ENCODE results near the gene PAGE2.
"Not testable (repeated sequence)": the region's sequence is repeated elsewhere in the genome, so short reads cannot be mapped to it uniquely, and the experiment has no call there.

PAGE2 gene

DNA sequence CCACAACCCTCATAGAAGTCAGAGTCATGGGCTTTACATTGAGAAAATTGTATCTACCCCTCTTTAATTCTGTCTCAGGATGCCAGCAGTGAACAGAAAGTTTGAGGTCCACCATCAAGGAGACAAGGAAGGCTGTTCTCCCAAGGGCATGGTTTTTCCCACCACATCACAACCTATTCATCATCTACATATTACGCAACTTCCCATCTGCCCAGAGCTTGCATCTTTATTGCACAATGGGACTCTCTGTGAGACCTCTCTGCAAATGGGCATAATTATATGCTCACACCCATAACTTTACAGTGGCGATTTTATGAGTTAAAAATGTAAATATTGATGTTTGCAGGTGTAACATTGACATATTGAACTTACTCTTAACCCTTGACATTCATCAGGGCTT lies 38.9 kb downstream of the PAGE2 start:
- DNase-seq, result no peak

DNA sequence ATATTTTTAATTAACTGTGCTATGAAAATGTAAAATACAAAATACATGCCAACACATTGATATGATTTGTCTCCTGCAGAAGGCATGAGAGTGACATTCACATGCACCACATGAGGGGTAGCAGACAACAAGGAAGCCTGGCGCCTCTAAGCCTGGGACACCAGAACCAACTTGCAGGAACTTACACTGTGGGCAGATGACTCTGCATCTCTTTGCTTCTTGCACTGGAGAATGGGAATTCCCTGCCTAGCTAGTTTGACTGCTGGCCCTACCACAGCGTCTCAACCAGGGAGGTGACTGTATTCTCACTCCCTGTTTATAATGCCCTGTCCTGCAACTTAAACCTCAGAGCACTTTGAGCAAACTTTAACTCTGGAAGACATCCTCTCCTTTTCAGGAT lies 40.5 kb downstream of the PAGE2 start:
- DNase-seq, result no peak

- no peak for DNase-seq
Measured at GRCh38 chrX:55130481-55130880, 41.7 kb downstream of the PAGE2 start.

GRCh38 chrX:55132416-55132815 lies 43.6 kb downstream of the PAGE2 start:
- no peak for DNase-seq

DNA sequence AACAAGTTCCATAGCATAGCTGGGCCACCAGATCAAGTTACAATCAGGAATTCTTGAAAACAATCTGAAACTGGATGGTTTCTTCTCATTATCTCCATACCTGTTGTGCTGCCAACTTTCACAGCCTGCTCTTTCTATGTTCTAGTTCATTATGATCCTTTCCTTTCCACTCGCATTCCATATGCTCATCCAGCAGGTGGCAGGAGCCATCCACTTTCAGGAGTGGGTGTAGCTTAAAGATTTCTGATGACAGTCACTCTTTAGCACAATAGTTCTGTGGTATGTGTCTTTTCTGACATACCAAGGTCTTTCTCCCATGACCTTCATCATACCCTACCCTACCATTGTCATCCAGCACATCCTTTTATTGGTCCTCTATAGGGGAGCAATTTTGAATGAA lies 46.4 kb downstream of the PAGE2 start:
- no peak for DNase-seq

DNA sequence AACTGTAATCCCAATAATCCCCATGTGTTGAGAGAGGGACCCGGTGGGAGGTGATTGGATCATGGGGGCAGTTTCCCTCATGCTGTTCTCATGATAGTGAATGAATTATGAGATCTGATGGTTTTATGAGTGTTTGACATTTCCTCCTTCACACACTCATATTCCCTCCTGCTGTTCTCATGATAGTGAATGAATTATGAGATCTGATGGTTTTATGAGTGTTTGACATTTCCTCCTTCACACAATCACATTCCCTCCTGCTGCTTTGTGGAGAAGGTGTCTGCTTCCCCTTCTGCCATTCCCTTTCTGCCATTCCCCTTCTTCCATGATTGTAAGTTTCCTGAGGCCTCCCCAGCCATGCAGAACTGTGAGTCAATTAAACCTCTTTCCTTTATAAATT lies 52.0 kb downstream of the PAGE2 start:
- DNase-seq, result not testable (repeated sequence)

Data from 8988T (cell line).